PC-3 (cell line): ENCODE results near the gene CUL3. TPM values are rescaled to one million over a fixed set of nuclear protein-coding genes. Genes with fewer than 3 reads are reported as not detected.
"Not testable (repeated sequence)": the region's sequence is repeated elsewhere in the genome, so short reads cannot be mapped to it uniquely, and the experiment has no call there.

Experiments
- ATAC-seq: fragments of 200-7000 bp; cut with Tn5 transposase; 2 replicates; pipeline ENCODE4 v1.9.1; 2020; ENCODE audit warnings: mild to moderate bottlenecking, moderate library complexity
- BruUV-seq: library from RNA; stranded (reverse); fragments of 400-500 nt; replicated peaks from 2 replicates; lab custom pipeline; 2021; lab: Mats Ljungman, UMichigan
- CTCF ChIA-PET: fragments of 300-600 bp; sonication (Branson Sonifier 250); formaldehyde crosslinking; loops from one replicate; lab custom pipeline; 2022; ENCODE audit warnings: antibody characterized with exemption; lab: Charles Lee
- POLR2A ChIA-PET: fragments of 300-600 bp; sonication (Branson Sonifier 250); formaldehyde crosslinking; loops from one replicate; lab custom pipeline; 2022; ENCODE audit warnings: antibody characterized with exemption; ENCODE audit not compliant: unreplicated experiment; lab: Charles Lee
- DNase-seq: peaks from one replicate; pipeline ENCODE4 v3.0.0-alpha.2; 2015
- H2AFZ ChIP-seq: fragments of 300-600 bp; sonication (generic); 2 replicates; pipeline ENCODE4 v1.6.0; 2016; ENCODE audit warnings: antibody characterized with exemption, low read length
- H3F3A ChIP-seq: fragments of 300-600 bp; sonication (generic); one replicate; pipeline ENCODE4 v1.6.0; 2017; ENCODE audit warnings: antibody characterized with exemption, low read length, control low read depth, mild to moderate bottlenecking; ENCODE audit not compliant: unreplicated experiment
- H3K27ac ChIP-seq: fragments of 300-600 bp; sonication (generic); 2 replicates; pipeline ENCODE4 v1.5.1; 2016; ENCODE audit warnings: mild to moderate bottlenecking, low read length
- H3K27me3 ChIP-seq: fragments of 300-600 bp; sonication (generic); 2 replicates; pipeline ENCODE4 v1.6.1; 2016; ENCODE audit warnings: low read length, mixed read lengths
- H3K36me3 ChIP-seq: fragments of 300-600 bp; sonication (generic); 2 replicates; pipeline ENCODE4 v1.6.1; 2016; ENCODE audit warnings: low read depth, mixed run types, low read length, mixed read lengths
- H3K4me1 ChIP-seq: fragments of 300-600 bp; sonication (generic); 2 replicates; pipeline ENCODE4 v1.5.1; 2016; ENCODE audit warnings: low read length; ENCODE audit not compliant: insufficient read depth
- H3K4me2 ChIP-seq: fragments of 300-600 bp; sonication (generic); 2 replicates; pipeline ENCODE4 v1.6.0; 2016; ENCODE audit warnings: low read length
- H3K4me3 ChIP-seq: fragments of 300-600 bp; sonication (generic); 2 replicates; pipeline ENCODE4 v1.5.1; 2016; ENCODE audit warnings: mild to moderate bottlenecking, low read length, mixed read lengths
- H3K79me2 ChIP-seq: fragments of 300-600 bp; sonication (generic); 2 replicates; pipeline ENCODE4 v1.6.1; 2017; ENCODE audit warnings: low read length, mixed read lengths
- H3K9ac ChIP-seq: fragments of 300-600 bp; sonication (generic); 2 replicates; pipeline ENCODE4 v1.6.0; 2016; ENCODE audit warnings: mild to moderate bottlenecking, low read length
- H3K9me2 ChIP-seq: fragments of 300-600 bp; sonication (generic); replicated peaks from 2 replicates; pipeline ENCODE4 v1.6.1; 2016; ENCODE audit warnings: mixed run types, low read length, mixed read lengths
- H3K9me3 ChIP-seq: fragments of 300-600 bp; sonication (generic); 2 replicates; pipeline ENCODE4 v1.6.1; 2016; ENCODE audit warnings: low read length, mixed read lengths
- H4K20me1 ChIP-seq: fragments of 300-600 bp; sonication (generic); 2 replicates; pipeline ENCODE4 v1.6.1; 2016; ENCODE audit warnings: low read length, mixed read lengths
- EZH2 ChIP-seq: fragments of 300-600 bp; sonication (generic); IDR thresholded peaks from one replicate; pipeline ENCODE4 v1.6.1; 2017; ENCODE audit warnings: antibody characterized with exemption, mild to moderate bottlenecking, low read length; ENCODE audit not compliant: unreplicated experiment
- EZH2phosphoT487 ChIP-seq: fragments of 300-600 bp; sonication (generic); IDR thresholded peaks from 2 replicates; pipeline ENCODE4 v1.6.1; 2018; ENCODE audit warnings: mild to moderate bottlenecking, antibody characterized with exemption, low read length, borderline replicate concordance
- intact Hi-C: fragments of 100-400 bp; cut with micrococcal nuclease; formaldehyde crosslinking; loops from 2 replicates; pipeline ENCODE4 v1.9.0; 2023
- total RNA-seq: library from RNA; depleted of rRNA; stranded (reverse); fragments of >200 nt; gene quantifications from 2 replicates; pipeline ENCODE4 v1.2.3, GENCODE V29; 2014
- TF ChIP-seq, protein P1 (sequence below): fragments of 300-600 bp; sonication (generic); conservative IDR thresholded peaks from 2 replicates; pipeline ENCODE4 v1.5.1; 2017; ENCODE audit warnings: antibody characterized with exemption, low read depth, mild to moderate bottlenecking, low read length

Gene CUL3
- total RNA-seq, 1 experiment from 2014 or later = 50.4 TPM

DNA sequence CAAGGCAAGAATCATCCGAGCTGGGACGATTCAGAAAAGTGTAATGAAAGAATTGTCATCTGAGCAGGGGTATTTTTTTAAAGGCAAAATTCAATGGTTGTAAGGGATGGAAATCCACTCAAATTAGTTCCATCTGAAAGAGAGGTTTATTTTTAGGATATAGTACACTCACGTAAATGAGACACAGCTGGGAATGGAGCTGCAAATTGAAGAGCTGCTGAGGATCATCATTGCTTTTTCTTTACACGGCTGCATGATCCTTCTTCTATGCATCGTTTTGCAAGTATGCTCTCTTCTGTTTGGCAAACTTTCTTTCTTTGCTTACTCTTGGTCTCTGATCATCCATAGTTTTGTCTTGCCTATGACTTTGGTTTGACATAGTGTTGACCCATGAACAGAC is 27.4 kb upstream of the CUL3 start:
- CTCF ChIA-PET = no interaction called here
- H3K79me2 ChIP-seq = no peaks in the 10 kb centered on the region
- POLR2A ChIA-PET = no interaction called here
- no peaks in the 10 kb centered on the region for H3K36me3 ChIP-seq
- BruUV-seq = no TSS peak
- no peak overlapping the region for H3K27ac ChIP-seq
- H4K20me1 ChIP-seq = no peaks in the 10 kb centered on the region
- no peak overlapping the region for H3K9ac ChIP-seq
- no peak for DNase-seq
- TF ChIP-seq EZH2phosphoT487 (no peak), EZH2 (no peak)
- TF ChIP-seq, protein P1, sequence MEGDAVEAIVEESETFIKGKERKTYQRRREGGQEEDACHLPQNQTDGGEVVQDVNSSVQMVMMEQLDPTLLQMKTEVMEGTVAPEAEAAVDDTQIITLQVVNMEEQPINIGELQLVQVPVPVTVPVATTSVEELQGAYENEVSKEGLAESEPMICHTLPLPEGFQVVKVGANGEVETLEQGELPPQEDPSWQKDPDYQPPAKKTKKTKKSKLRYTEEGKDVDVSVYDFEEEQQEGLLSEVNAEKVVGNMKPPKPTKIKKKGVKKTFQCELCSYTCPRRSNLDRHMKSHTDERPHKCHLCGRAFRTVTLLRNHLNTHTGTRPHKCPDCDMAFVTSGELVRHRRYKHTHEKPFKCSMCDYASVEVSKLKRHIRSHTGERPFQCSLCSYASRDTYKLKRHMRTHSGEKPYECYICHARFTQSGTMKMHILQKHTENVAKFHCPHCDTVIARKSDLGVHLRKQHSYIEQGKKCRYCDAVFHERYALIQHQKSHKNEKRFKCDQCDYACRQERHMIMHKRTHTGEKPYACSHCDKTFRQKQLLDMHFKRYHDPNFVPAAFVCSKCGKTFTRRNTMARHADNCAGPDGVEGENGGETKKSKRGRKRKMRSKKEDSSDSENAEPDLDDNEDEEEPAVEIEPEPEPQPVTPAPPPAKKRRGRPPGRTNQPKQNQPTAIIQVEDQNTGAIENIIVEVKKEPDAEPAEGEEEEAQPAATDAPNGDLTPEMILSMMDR = no peak
- no peaks in the 10 kb centered on the region for H3K9me2 ChIP-seq
- H3K4me1 ChIP-seq = 0 out of 2 replicates have a peak, but pooled peaks cover 8% of the 10 kb centered on the region
- intact Hi-C loops = no loop called here
- H3K4me2 ChIP-seq = no peak overlapping the region
- no peaks in the 10 kb centered on the region for H3F3A ChIP-seq
- no peak overlapping the region for H2AFZ ChIP-seq
- H3K27me3 ChIP-seq = no peaks in the 10 kb centered on the region
- H3K9me3 ChIP-seq = no peaks in the 10 kb centered on the region
- no peak overlapping the region for H3K4me3 ChIP-seq
- no peak for ATAC-seq

GRCh38 chr2:224611938-224612337 is 26.8 kb upstream of the CUL3 start:
- TF ChIP-seq, protein P1 = peak; percentile 32; the same call in 1 of the 2 replicates
- no peak for TF ChIP-seq EZH2
- H4K20me1 ChIP-seq = no peaks in the 10 kb centered on the region
- H3F3A ChIP-seq = no peaks in the 10 kb centered on the region
- no peaks in the 10 kb centered on the region for H3K36me3 ChIP-seq
- no peak overlapping the region for H3K9ac ChIP-seq
- H3K27ac ChIP-seq = no peak overlapping the region
- ChIA-PET CTCF (no interaction called here), POLR2A (no interaction called here)
- no peak overlapping the region for H3K4me2 ChIP-seq
- 0 out of 2 replicates have a peak, but pooled peaks cover 8% of the 10 kb centered on the region for H3K4me1 ChIP-seq
- intact Hi-C loops = no loop called here
- ATAC-seq = no peak
- H3K27me3 ChIP-seq = no peaks in the 10 kb centered on the region
- H2AFZ ChIP-seq = no peak overlapping the region
- no TSS peak for BruUV-seq
- H3K4me3 ChIP-seq = no peak overlapping the region
- H3K79me2 ChIP-seq = no peaks in the 10 kb centered on the region
- H3K9me2 ChIP-seq = no peaks in the 10 kb centered on the region
- peak; percentile 5 for DNase-seq
- H3K9me3 ChIP-seq = no peaks in the 10 kb centered on the region

GRCh38 chr2:224608104-224608503 is 22.9 kb upstream of the CUL3 start:
- no peaks in the 10 kb centered on the region for H3F3A ChIP-seq
- TF ChIP-seq EZH2 = no peak
- no peak for TF ChIP-seq EZH2phosphoT487
- TF ChIP-seq, protein P1 = no peak
- H3K79me2 ChIP-seq = no peaks in the 10 kb centered on the region
- no peak overlapping the region for H3K4me2 ChIP-seq
- ATAC-seq = peak; percentile 89
- H3K36me3 ChIP-seq = no peaks in the 10 kb centered on the region
- H2AFZ ChIP-seq = no peak overlapping the region
- BruUV-seq = no TSS peak
- DNase-seq = peak; percentile 57
- POLR2A ChIA-PET = no interaction called here
- no peaks in the 10 kb centered on the region for H3K9me2 ChIP-seq
- H3K9ac ChIP-seq = no peak overlapping the region
- H3K4me3 ChIP-seq = no peak overlapping the region
- CTCF ChIA-PET = no interaction called here
- H3K9me3 ChIP-seq = no peaks in the 10 kb centered on the region
- no peak overlapping the region for H3K27ac ChIP-seq
- no peaks in the 10 kb centered on the region for H4K20me1 ChIP-seq
- intact Hi-C loops = no loop called here
- H3K4me1 ChIP-seq = 0 out of 2 replicates have a peak, but pooled peaks cover 8% of the 10 kb centered on the region
- H3K27me3 ChIP-seq = no peaks in the 10 kb centered on the region

DNA sequence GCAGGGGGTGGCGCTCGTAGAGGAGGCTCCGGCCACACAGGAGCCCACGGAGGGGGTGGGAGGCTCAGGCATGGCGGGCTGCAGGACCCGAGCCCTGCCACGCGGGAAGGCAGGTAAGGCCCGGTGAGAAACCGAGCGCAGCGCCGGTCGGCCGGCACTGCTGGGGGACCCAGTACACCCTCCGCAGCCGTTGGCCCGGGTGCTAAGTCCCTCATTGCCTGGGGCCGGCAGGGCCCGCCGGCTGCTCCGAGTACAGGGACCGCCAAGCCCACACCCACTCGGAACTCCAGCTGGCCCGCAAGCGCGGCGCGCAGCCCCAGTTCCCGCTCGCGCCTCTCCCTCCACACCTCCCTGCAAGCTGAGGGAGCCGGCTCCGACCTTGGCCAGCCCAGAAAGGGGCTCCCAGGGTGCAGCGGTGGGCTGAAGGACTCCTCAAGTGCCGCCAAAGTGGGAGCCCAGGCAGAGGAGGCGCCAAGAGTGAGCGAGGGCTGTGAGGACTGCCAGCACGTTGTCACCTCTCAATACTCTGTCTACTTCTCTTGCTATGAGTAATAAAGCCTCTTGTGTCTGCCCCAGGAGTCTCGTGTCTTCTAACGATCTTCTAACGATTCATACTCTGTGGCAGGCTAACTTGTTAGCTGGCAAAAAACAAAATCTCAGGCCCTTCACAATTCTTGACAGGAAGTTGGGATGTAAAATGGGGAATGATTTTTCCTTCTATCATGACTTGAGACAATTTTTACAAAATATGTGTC is 18.8 kb upstream of the CUL3 start:
- H4K20me1 ChIP-seq, H3K36me3 ChIP-seq, H3F3A ChIP-seq, H3K27me3 ChIP-seq, H3K4me3 ChIP-seq, H3K9me2 ChIP-seq, H3K9ac ChIP-seq, H3K79me2 ChIP-seq, DNase-seq, H3K4me2 ChIP-seq, BruUV-seq, ATAC-seq, H2AFZ ChIP-seq, H3K9me3 ChIP-seq, intact Hi-C loops, H3K27ac ChIP-seq, CTCF ChIA-PET: not testable (repeated sequence)
- POLR2A ChIA-PET = interaction anchor here (0.6 kb wide), 1 partner anchor 33 kb away, joined by 4 read pairs; no protein-coding TSS in a partner anchor
- H3K4me1 ChIP-seq = peaks cover 17% of the 10 kb centered on the region
